Nephron progenitor cell (in vitro differentiated cells): Measurements from ENCODE around the gene NIM1K.
A peak's percentile ranks its signal among the peaks of the same experiment; 100 is the strongest.

Experiments used
- DNase-seq: peaks from one replicate; pipeline ENCODE4 v3.0.0; 2021
- H3K27ac Mint-ChIP-seq: 2 replicates; pipeline ENCODE4 v1.8.0; 2021; ENCODE audit warnings: mild to moderate bottlenecking, moderate library complexity, mixed read lengths
- H3K27me3 Mint-ChIP-seq: 2 replicates; pipeline ENCODE4 v1.8.0; 2021; ENCODE audit warnings: mild to moderate bottlenecking, low read depth, mixed read lengths; ENCODE audit not compliant: poor library complexity
- H3K36me3 Mint-ChIP-seq: 2 replicates; pipeline ENCODE4 v1.8.0; 2021; ENCODE audit warnings: low read depth, mixed read lengths
- H3K4me1 Mint-ChIP-seq: 2 replicates; pipeline ENCODE4 v1.8.0; 2021; ENCODE audit warnings: mixed read lengths
- H3K4me3 Mint-ChIP-seq: 2 replicates; pipeline ENCODE4 v1.8.0; 2021; ENCODE audit warnings: mild to moderate bottlenecking, moderate library complexity, mixed read lengths
- H3K9me3 Mint-ChIP-seq: 2 replicates; pipeline ENCODE4 v1.8.0; 2021; ENCODE audit warnings: mild to moderate bottlenecking, moderate library complexity, mixed read lengths
- CTCF ChIP-seq: fragments of 200-600 bp; sonication (generic); IDR thresholded peaks from 2 replicates; pipeline ENCODE4 v1.5.0; 2021; ENCODE audit warnings: antibody characterized with exemption

The NIM1K gene

GRCh38 chr5:43191740-43192557 lies at the start of gene NIM1K:
Gene NIM1K (plus strand): TSS chr5:43192225. CDS start chr5:43245776, 53,551 bp downstream.
- Mint-ChIP-seq H3K36me3 (no peaks in the 10 kb centered on the region), H3K27me3 (peaks cover 66% of the 10 kb centered on the region), H3K4me3 (peak within 1 kb of the TSS; percentile 79), H3K4me1 (peaks cover 32% of the 10 kb centered on the region), H3K9me3 (peaks cover 8% of the 10 kb centered on the region), H3K27ac (no peak within 1 kb of the TSS)
- peak; percentile 85 for DNase-seq
- TF ChIP-seq CTCF = no peak

- H3K4me3 Mint-ChIP-seq = no peak overlapping the region
- no peaks in the 10 kb centered on the region for H3K27me3 Mint-ChIP-seq
- no peak overlapping the region for H3K27ac Mint-ChIP-seq
- H3K4me1 Mint-ChIP-seq = no peaks in the 10 kb centered on the region
- DNase-seq = no peak
- TF ChIP-seq CTCF = no peak
- H3K9me3 Mint-ChIP-seq = no peaks in the 10 kb centered on the region
- H3K36me3 Mint-ChIP-seq = peaks cover 58% of the 10 kb centered on the region
Observed at GRCh38 chr5:43145071-43145470, 47.0 kb upstream of the NIM1K start.

GRCh38 chr5:43146958-43147357 lies 45.1 kb upstream of the NIM1K start:
- Mint-ChIP-seq H3K4me1 (no peaks in the 10 kb centered on the region), H3K27me3 (no peaks in the 10 kb centered on the region), H3K4me3 (no peak overlapping the region), H3K27ac (no peak overlapping the region), H3K9me3 (no peaks in the 10 kb centered on the region), H3K36me3 (peaks cover 48% of the 10 kb centered on the region)
- DNase-seq = no peak
- no peak for TF ChIP-seq CTCF

GRCh38 chr5:43148417-43148816 lies 43.6 kb upstream of the NIM1K start:
- DNase-seq = no peak
- no peaks in the 10 kb centered on the region for H3K4me1 Mint-ChIP-seq
- TF ChIP-seq CTCF = no peak
- no peak overlapping the region for H3K27ac Mint-ChIP-seq
- H3K36me3 Mint-ChIP-seq = peaks cover 51% of the 10 kb centered on the region
- H3K9me3 Mint-ChIP-seq = no peaks in the 10 kb centered on the region
- no peak overlapping the region for H3K4me3 Mint-ChIP-seq
- H3K27me3 Mint-ChIP-seq = no peaks in the 10 kb centered on the region

GRCh38 chr5:43149231-43149630 lies 42.8 kb upstream of the NIM1K start:
- TF ChIP-seq CTCF = no peak
- Mint-ChIP-seq H3K4me1 (no peaks in the 10 kb centered on the region), H3K9me3 (no peaks in the 10 kb centered on the region), H3K27me3 (no peaks in the 10 kb centered on the region), H3K36me3 (peaks cover 54% of the 10 kb centered on the region), H3K27ac (no peak overlapping the region), H3K4me3 (no peak overlapping the region)
- DNase-seq = no peak

GRCh38 chr5:43150075-43150474 lies 42.0 kb upstream of the NIM1K start:
- no peaks in the 10 kb centered on the region for H3K4me1 Mint-ChIP-seq
- H3K36me3 Mint-ChIP-seq = peaks cover 46% of the 10 kb centered on the region
- H3K4me3 Mint-ChIP-seq = no peak overlapping the region
- no peak for TF ChIP-seq CTCF
- H3K27ac Mint-ChIP-seq = no peak overlapping the region
- H3K9me3 Mint-ChIP-seq = no peaks in the 10 kb centered on the region
- no peak for DNase-seq
- no peaks in the 10 kb centered on the region for H3K27me3 Mint-ChIP-seq
